EL (cell line): ENCODE results near the gene PATJ.
"Not testable (repeated sequence)": the region's sequence is repeated elsewhere in the genome, so short reads cannot be mapped to it uniquely, and the experiment has no call there.

Experiments used
- DNase-seq: peaks from one replicate; pipeline ENCODE4 v3.0.0-alpha.2; 2016

PATJ gene

DNA sequence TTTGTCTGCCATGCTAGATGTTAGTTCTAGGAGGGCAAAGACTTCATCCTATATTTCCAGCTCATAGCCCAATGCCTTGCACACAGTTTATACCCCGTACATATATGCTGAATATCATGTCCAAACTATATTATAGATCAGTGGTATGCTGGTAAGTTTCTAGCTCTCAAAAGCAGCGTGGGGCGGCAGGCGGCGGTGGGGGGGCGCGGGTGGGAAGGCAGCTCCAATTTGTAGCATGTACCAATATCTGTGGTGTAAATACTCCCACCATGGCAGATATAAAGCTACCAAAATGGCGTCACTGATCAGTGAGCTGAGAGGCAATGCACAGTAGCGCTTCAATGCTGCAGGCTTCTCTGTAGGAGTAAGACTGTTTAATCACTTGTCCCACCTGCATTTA, 77.1 kb downstream of the PATJ start:
- no peak for DNase-seq

DNA sequence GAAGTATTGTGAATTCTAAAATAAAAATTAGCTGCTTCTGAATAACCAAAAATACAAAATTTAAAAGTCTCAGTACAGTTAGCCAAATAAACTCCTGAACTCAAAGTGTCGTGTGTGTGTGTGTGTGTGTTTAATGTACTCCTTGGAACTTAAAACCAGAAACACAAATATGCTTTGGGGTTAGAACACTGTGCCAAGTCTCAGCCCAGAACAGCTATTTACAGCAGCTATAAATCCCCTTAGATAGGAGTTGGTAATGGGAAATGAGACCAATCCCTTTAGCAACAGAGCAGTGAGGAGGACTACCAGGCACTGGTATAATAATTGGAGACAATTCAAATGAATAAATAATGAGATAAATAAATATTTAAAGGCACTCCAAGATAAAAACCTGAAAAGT, 83.1 kb downstream of the PATJ start:
- DNase-seq = no peak

DNA sequence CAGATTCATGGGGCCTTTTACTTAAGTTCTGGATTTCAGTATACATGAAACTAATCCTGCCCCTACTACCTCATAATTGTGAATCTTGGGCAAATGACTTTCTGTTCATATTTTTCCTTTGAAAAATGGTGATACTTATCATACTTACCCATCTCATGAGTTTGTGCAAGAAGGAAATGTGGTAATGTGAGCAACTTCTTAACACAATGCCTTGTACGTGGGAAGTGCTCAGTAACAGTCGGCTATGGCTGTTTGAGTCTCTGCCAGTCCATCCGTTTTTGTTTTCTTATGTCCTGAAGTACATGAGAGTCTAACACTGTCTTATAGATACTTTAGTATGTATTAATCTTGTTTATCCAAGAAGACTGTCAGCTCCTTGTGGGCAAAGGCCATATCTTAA, 86.5 kb downstream of the PATJ start:
- no peak for DNase-seq

DNA sequence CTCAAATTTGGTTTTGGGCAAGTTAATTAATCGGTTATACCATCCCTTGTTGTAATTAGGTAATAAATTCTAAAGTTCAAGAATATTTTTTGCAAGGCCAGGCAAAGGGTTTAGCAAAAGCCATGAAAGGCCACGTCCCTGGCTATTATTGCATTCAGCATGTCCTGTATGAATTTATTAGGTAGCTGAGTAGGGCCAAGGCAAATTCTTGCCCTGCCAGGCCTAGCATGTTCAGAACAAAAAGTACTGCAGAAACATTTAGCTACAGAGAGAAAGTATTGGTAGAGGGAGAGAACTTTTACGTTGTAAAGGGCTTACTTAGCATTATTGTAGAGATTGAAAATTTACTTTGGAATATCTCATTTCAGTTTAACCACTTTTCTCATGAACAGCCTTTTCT, 94.4 kb downstream of the PATJ start:
- DNase-seq = no peak

DNA sequence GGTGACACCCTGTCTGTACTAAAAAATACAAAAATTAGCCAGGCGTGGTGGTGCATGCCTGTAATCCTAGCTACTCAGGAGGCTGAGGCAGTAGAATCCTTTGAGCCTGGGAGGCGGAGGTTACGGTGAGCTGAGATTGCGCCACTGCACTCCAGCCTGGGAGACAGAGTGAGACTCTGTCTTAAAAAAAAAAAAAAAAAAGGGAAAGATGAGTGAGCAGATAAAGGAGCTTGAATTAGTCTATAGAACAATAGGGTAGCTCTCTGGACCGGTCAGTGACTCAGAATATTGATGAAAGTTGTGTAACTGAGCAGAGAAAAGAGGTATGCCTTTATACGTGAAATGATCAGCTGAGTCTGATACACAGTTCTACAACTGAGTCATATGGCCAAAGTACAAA, 95.3 kb downstream of the PATJ start:
- not testable (repeated sequence) for DNase-seq

DNA sequence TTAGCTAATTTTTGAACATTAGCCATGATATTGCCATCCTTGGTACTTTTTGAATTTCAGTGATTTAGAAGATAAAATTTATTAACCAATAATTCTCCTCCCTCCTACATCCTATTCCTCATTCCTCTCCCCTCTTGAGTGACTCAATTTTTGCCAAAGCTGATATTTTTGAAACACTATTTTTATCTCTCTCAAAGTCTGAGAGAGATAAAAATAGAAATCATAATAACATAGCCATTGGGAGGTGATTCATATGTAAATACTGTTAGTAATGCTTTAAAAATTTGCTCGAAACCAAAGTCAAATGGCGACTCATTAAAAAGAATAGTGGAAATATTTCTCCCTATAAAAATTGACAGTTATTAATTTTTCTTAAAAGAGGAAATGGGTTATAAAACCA, 97.4 kb downstream of the PATJ start:
- DNase-seq = peak; percentile 70

DNA sequence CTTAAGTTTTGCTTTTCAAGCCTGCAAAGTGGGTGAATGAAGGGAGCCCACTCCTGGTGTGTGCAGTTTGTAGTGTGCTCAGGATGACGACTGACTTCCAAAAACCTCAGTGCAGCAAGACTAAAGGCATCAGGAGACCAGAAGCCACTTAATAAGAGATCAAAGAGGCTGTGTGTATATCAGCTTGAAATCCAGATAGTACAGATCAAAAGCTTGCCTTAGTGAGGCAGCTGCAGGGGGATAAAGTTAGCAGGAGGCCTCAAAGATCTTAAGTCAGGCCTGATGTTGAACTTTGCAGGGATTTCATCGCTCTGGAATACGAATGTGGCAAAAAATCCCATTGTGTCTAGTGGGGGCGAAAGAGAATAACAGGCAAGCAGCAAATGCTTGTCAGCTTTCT, 99.8 kb downstream of the PATJ start:
- no peak for DNase-seq

DNA sequence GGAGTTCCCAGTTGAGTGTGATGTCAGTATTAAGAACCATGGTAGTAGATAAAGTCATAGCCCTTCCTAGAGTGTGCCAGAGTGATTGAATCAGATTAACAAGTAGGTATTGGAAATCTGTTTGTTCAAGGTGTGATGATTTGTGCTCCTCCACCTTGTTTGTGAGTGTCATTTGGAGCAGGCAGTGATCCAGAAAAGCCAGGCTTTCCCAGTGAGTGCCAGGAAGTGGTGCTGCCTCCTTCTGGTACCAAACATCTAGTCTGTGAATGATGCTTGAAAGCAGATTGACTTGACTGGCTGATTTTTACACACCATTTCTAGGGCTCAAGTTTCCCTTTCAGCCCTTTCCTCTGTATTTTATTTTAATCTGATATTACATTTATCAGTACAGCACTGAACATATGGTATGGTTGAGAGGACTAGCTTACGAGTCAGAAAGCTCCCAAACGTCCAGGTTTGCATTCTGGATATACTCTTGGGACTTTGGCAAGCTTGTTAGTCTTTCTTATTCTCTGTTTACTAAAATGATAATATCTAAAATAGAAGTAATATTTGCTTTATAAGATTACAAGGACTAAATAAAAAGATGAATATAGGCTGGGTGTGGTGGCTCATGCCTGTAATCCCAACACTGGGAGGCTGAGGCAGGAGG, 100.7 kb downstream of the PATJ start:
- peak; percentile 9 for DNase-seq

DNA sequence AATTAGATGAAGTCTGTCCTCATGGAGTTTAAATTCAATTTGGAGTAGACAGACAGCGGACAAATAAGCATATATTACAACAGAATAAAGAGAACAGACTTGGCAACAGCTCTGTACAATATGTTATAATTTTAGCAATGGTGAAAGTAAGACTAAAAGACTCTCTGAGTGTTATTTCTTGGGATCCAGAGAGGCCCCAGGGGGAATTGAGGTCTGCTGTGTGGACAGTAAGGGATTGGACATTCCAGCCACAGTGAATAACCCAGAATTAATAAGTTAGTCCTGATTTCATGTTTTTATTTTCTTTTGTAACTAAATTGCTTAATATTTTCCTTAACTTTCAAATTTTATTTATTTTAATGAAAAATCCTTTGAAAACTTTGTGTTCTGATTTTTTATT, 101.7 kb downstream of the PATJ start:
- no peak for DNase-seq

DNA sequence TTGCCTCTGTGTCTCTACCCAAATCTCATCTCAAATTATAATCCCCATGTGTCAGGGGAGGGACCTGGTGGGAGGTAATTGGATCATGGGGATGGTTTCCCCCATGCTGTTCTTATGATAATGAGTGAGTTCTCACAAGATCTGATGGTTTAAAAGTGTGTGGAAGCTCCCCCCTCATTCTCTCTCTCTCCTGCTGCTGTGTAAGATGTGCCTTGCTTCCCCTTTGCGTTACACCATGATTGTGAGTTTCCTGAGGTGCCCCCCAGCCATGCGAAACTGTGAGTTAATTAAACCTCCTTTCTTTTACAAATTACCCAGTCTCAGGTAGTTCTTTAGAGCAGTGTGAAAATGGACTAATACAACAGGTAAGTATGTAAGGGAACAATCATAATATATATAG, 102.4 kb downstream of the PATJ start:
- DNase-seq = not testable (repeated sequence)

DNA sequence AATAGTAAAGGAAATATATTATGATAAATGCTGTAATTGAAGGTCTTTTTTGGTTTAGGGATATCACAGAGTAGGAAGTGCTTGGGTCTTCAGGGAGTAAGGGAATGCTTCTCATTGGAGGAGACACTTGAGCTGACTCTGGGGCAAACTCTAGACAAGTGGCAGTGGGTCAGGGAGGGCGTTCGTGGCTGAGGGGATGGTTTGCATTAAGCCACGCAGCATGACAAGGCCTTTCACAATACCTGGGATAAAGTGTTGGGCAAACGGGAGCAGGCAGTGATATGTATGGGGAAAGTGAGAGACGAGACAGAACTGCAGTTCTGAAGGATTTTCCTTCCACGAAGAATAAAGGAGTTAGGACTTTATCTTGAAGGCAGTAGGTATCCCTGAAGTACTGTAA, 109.0 kb downstream of the PATJ start:
- no peak for DNase-seq

DNA sequence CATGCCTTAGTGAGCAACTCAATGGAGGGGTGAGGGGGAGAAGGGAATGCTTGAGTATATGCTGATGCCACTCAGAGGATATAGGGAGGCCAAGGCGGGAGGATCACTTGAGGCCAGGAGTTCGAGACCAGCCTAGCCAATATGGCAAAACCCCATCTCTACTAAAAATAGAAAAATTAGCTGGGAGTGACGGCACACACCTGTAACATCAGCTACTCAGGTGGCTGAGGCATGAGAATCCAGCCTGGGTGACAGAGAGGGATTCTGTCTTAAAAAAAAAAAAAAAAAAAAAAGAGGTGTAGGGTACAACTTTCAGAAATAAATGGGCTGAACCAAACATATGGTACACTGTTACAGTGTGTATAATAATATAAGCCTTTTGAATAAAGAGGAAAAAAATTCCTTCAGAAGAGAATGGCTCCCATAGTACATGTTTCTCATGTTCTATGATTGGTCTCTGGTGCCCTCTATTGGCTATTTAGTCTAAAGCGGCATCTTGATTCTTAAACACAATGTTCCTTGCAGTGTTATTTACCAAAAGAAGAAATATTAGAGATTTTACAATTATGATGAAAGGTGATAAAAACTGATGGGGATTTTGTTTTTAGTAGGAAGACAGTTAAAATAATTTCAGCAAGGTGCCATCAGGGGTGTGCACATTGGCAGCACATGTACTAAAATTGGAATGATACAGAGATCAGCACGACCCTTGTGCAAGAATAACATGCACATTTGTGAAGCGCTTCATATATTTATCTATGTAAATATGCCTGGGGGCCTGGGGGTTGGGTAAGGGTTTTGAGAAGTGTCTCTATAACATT, 109.8 kb downstream of the PATJ start:
- DNase-seq = peak; percentile 65

DNA sequence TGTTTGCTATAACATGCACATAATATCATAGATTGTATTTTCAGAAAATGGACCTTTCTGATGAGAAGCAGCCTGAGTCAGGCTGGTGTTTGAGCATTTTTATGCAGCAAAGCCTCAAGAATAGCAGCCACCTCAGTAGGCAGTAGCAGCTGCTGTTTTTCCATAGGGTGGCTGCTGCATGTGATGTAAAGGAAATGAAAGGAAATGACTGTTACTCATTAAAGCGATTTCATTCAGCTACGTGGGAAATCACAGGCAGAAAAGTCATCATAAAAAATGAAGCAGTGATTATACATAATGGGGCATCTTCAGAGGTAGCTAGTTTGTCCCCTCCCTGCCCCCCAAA, 110.4 kb downstream of the PATJ start:
- DNase-seq = no peak

DNA sequence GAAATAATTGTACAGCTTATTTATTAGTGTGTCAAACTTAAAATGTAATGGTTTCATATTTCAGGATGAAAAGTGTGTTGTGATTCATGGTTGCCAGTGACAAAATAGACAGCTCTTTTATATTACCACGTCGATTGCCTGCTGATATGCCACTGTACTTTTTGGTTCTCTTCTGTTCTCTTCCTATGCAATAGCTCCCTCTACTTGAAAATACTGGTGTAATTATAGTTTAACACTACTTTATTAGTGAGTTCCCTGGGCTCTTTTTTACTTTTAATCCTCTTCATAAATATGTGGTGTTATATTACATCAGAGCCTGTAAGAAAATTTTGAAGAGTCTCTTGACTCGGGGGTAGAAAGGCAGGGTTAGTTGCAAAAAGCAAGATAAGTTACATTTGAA, 111.3 kb downstream of the PATJ start:
- DNase-seq = peak; percentile 8

DNA sequence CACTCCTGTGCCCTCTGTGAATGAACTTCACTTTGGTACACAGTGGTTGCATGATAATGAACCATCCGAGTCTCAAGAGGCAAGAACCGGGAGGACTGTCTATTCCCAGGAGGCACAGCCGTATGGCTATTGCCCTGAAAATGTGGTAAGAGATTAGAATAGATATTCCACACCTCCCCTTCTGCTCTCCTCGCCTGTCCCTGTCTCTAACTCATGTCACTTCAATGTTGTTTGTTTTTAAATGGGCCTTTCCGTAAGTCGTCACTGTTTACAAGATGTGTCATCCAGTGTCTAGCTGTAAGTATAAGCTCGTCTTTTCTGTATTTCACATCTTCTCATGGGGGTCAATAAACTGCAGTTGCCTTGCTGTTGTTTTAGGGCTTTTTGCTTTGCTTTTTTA, 122.2 kb downstream of the PATJ start:
- DNase-seq = no peak

DNA sequence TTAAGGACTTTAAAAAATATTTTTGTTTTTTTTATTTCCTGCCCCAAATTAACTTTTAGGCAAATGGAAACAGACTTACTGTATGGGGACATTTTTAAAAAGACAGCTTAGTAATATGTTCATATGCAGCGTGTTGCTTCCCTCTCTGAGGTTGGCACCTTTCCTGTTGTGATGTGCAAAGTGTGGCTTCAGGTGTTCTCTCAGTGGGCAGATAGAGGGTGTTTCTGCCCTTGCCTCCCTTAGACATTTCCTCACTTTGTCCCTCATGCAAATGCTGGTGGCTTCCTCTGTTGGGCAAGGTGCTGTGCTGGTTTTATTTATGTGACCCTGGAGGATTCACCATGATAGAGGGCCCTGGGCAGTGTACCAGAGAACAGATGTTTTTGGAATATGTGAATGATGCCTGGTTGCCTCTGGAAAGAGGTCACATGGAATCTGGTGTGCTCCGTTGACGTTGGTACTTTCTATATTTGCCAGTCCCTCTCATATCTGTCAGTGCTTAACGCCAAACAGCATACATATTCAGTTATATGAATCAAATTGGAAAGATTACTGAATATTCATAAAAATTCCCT, 123.5 kb downstream of the PATJ start:
- DNase-seq = no peak

DNA sequence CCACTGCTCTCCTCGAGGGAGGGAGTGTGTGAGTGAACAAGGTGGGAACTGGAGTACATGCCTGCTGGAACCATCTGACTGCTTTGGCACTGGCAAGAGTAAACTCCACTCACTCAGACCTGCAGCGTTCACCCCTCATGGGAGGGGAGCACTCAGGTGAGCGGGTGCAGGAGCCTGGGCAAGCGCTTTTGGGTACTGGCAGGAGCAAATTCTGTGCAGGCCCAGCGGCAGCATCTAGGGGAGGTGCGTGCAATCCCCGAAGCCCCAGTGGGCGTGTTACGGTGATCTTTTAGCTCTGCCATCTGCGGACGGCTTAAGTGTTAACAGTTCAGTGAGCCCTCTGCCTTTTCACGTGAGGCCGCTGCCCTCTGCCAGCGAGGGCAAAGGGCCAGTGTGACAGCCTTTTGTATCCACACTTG, 127.4 kb downstream of the PATJ start:
- DNase-seq = no peak

DNA sequence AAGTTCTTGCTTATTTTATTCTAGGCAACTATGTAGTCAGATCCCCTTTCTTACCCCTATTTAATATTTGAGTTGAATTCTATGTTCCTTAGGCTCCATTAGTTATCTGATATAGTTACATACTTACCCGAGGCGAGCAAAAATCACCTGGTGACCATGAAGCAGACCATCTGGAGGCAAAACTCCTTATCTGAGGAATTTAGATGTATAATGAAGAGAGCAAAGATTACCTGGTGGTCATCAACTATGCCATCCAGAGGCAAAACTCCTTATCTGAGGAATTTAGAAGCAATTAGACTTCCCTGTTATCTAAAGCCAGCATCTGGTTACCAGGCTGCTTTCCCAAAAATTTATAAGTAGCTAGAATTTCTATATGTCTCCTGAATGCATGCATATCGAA, 129.9 kb downstream of the PATJ start:
- DNase-seq = no peak

DNA sequence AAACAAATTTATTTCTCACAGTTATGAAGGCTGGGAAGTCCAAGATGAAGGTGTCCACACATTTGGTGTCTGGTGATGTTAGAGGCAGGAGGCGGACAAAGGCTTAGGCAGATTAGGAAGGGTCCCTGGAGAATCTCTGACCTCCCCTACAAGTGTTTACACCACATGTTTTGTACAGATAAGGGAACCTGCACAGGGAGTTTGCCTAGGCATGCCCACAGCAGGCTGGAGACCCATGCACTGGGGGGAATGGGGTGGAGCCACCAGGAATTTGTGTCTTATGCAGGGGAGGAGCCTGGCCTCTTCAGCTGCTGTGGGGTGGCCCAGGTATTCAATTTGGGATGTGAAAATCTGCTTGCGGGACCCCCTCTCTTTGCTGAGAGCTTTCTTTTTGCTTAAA, 131.3 kb downstream of the PATJ start:
- DNase-seq = no peak

DNA sequence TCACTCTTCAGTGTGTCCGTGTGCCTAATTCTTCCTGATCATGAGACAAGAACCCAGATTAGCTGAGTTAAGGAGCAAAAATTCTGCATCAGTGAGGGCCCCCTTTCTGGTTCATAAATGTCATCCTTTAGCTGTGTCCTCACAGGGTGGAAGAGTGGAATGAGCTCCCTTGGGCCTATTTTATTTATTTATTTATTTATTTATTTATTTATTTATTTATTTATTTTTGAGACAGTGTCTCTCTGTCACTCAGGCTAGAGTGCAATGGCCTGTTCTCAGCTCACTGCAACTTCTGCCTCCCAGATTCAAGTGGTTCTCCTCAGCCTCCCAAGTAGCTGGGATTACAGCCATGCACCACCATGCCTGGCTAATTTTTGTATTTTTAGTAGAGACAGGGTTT, 131.7 kb downstream of the PATJ start:
- no peak for DNase-seq

DNA sequence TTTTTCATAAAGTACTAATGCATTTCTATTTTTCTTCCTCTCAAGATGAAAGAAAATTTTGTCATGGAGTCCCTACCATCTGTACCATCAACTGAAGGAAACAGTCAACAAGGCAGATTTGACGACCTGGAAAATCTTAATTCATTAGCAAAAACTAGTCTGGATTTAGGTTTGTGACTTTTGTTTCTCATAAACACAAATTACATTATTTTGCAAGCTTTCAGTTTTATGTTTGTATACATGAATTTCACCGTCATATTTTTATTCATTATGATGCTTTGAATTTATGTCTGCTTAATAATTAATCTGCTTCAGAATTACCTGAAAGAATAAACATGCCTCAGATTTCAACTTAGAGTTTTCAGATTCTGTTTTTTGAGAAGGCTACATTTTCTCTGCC, 132.9 kb downstream of the PATJ start:
- no peak for DNase-seq

DNA sequence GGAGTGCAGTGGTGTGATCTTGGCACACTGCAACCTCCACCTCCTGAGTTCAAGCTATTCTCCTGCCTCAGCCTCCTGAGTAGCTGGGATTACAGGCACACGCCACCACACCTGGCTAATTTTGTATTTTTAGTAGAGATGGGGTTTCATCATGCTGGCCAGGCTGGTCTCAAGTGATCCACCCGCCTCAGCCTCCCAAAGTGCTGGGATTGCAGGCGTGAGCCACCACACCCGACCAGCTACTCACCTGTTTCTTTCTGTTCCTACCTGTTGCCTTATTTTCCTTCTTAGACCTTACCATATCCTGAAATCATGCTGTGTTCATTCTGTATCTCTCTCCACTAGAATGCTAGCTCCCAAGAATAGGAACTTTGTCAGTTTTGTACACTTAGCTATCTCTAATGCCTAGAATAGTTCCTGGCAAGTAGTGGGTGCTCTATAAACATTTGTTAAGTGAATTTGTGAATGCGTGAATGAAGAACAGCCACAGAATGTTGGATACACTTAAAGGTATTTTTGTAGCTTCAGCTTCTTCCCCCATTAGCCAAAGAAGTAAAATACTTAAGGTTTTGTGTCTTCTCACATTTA, 137.7 kb downstream of the PATJ start:
- not testable (repeated sequence) for DNase-seq

DNA sequence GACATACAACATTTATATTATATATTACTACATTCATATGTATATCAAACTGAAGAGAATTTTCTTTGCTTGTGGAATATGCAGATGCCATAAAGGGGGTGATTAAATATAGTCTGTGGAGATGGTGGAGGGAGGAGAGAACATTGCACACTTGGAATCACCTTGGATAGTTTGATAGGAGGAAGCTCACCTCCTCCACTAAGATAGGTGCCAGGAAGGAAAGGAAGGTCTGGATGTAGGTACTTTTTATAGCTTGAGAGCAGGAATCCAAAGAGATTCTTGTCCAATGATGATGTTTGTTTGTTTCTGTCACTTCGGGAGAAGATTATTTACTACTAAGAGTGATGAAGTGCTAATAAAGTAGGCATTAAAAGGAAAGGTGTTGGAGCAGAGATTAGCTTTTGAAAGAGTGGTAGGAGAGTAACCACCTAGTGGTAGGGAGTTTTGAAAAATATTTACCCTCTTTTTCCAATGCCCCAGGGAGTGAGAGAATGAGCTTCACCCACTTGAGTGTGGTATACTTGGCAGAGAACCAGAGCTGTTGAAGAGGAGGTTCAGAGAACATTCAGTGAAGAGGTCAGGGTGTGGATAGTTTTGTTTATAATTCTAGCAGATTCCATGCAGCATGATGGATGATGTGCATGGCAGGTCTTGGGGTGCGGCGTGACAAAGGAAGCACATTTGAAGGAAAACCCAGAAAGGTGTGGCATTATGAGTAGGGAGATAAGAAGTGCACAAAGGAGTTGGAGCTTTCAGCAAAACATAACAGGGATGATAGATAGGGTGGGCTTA, 145.0 kb downstream of the PATJ start:
- no peak for DNase-seq
